HG03175 (cell line): Measurements from ENCODE around the gene NUDC.
A peak's percentile ranks its signal among the peaks of the same experiment; 100 is the strongest.
"Not testable (repeated sequence)": the region's sequence is repeated elsewhere in the genome, so short reads cannot be mapped to it uniquely, and the experiment has no call there.

ENCODE experiments used
- ATAC-seq: cut with Tn5 transposase; IDR thresholded peaks from one replicate; pipeline ENCODE4 v1.9.1; 2021; ENCODE audit warnings: mild to moderate bottlenecking, moderate library complexity; ENCODE audit not compliant: unreplicated experiment

The NUDC gene

GRCh38 chr1:26921540-26922430, at the start of gene NUDC:
Gene NUDC, plus strand, starts transcription at chr1:26921743. Its CDS starts 106 bp downstream, at chr1:26921849.
- ATAC-seq, result peak; percentile 98

GRCh38 chr1:26873097-26873496, 48.4 kb upstream of the NUDC start:
- ATAC-seq, result not testable (repeated sequence)

GRCh38 chr1:26874896-26875295, 46.6 kb upstream of the NUDC start:
- ATAC-seq, result no peak

- no peak for ATAC-seq
Measured at GRCh38 chr1:26877326-26877725, 44.2 kb upstream of the NUDC start.

GRCh38 chr1:26879793-26880192, 41.8 kb upstream of the NUDC start:
- no peak for ATAC-seq

GRCh38 chr1:26881611-26882010, 39.9 kb upstream of the NUDC start:
- ATAC-seq, result not testable (repeated sequence)

GRCh38 chr1:26882696-26883463, 38.7 kb upstream of the NUDC start:
- ATAC-seq, result no peak

- ATAC-seq, result no peak
Measured at GRCh38 chr1:26887125-26887524, 34.4 kb upstream of the NUDC start.

- no peak for ATAC-seq
Measured at GRCh38 chr1:26888231-26888630, 33.3 kb upstream of the NUDC start.

- ATAC-seq, result peak; percentile 91
Measured at GRCh38 chr1:26889551-26890466, 31.7 kb upstream of the NUDC start, which contains the start of gene GPN2. Gene GPN2, minus strand, starts transcription at chr1:26890283. Its CDS starts 187 bp downstream, at chr1:26890096.

- ATAC-seq, result peak; percentile 4
Measured at GRCh38 chr1:26890467-26890796, 31.1 kb upstream of the NUDC start.

GRCh38 chr1:26894263-26894662, 27.3 kb upstream of the NUDC start:
- ATAC-seq, result no peak

- no peak for ATAC-seq
Measured at GRCh38 chr1:26897351-26897750, 24.2 kb upstream of the NUDC start.

- ATAC-seq, result peak; percentile 82
Measured at GRCh38 chr1:26900001-26900814, 21.3 kb upstream of the NUDC start, which contains the start of gene GPATCH3. Gene GPATCH3, minus strand, starts transcription at chr1:26900467. Its CDS starts 25 bp downstream, at chr1:26900442.

- no peak for ATAC-seq
Measured at GRCh38 chr1:26900815-26901511, 20.6 kb upstream of the NUDC start.

- no peak for ATAC-seq
Measured at GRCh38 chr1:26907071-26907917, 14.2 kb upstream of the NUDC start.

GRCh38 chr1:26909951-26910342, 11.6 kb upstream of the NUDC start:
- no peak for ATAC-seq
